Hippocampal formation (tissue), 2 donors: ENCODE measurements around the gene BRME1.
A peak's percentile ranks its signal among the peaks of the same experiment; 100 is the strongest.

Source experiments
- DNase-seq, 2 donors: peaks; one replicate each; lab custom pipeline; 2025; lab: John Stamatoyannopoulos, UW

The BRME1 gene

GRCh38 chr19:13844130-13844631, 61.7 kb downstream of the BRME1 start:
- no peak for DNase-seq

- no peak for DNase-seq
Measured at GRCh38 chr19:13843104-13843921, 62.6 kb downstream of the BRME1 start.

- DNase-seq: peak in 1 of 2 donors; percentile 30
Measured at GRCh38 chr19:13842291-13843103, 63.4 kb downstream of the BRME1 start.

- no peak for DNase-seq
Measured at GRCh38 chr19:13841962-13842290, 64.0 kb downstream of the BRME1 start.

- no peak for DNase-seq
Measured at GRCh38 chr19:13841086-13841961, 64.6 kb downstream of the BRME1 start.

GRCh38 chr19:13840305-13841085, 65.4 kb downstream of the BRME1 start:
- DNase-seq: no peak

GRCh38 chr19:13839938-13840304, 66.0 kb downstream of the BRME1 start:
- DNase-seq: no peak

GRCh38 chr19:13839130-13839937, 66.6 kb downstream of the BRME1 start:
- DNase-seq: peak; percentile 11 to 47

GRCh38 chr19:13838435-13839129, 67.3 kb downstream of the BRME1 start:
- no peak for DNase-seq

- DNase-seq: no peak
Measured at GRCh38 chr19:13835791-13836723, 69.9 kb downstream of the BRME1 start.

- no peak for DNase-seq
Measured at GRCh38 chr19:13834244-13835069, 71.5 kb downstream of the BRME1 start.

- DNase-seq: peak; percentile 75 to 80
Measured at GRCh38 chr19:13833330-13834243, 72.3 kb downstream of the BRME1 start.
